DLD1 (cell line): Measurements from ENCODE around the gene DMRTA2.

Experiments used
- in situ Hi-C: cut with HindIII; loops from 2 replicates; pipeline ENCODE4 v1.10.0; 2017; ENCODE audit warnings: low sequenced_read_pairs

Gene DMRTA2

GRCh38 chr1:50424045-50424883 is 1.0 kb upstream of the DMRTA2 start:
- in situ Hi-C loops: no loop called here

- in situ Hi-C loops: no loop called here
Observed at GRCh38 chr1:50423670-50424000, 392 bp upstream of the DMRTA2 start.

- in situ Hi-C loops: no loop called here
Observed at GRCh38 chr1:50422675-50422945, 633 bp downstream of the DMRTA2 start.

GRCh38 chr1:50421768-50422674 is 1.2 kb downstream of the DMRTA2 start:
- in situ Hi-C loops: no loop called here

GRCh38 chr1:50421366-50421748 is 1.9 kb downstream of the DMRTA2 start:
- in situ Hi-C loops: no loop called here

- in situ Hi-C loops: no loop called here
Observed at GRCh38 chr1:50420689-50421365, 2.4 kb downstream of the DMRTA2 start.

GRCh38 chr1:50419907-50420677 is 3.2 kb downstream of the DMRTA2 start:
- in situ Hi-C loops: no loop called here

- in situ Hi-C loops: no loop called here
Observed at GRCh38 chr1:50419192-50419906, 3.9 kb downstream of the DMRTA2 start.

- in situ Hi-C loops: no loop called here
Observed at GRCh38 chr1:50418600-50419109, 4.6 kb downstream of the DMRTA2 start.

GRCh38 chr1:50417946-50418599 is 5.2 kb downstream of the DMRTA2 start:
- in situ Hi-C loops: no loop called here

GRCh38 chr1:50417507-50417906 is 5.7 kb downstream of the DMRTA2 start:
- in situ Hi-C loops: no loop called here

- in situ Hi-C loops: no loop called here
Observed at GRCh38 chr1:50416553-50417453, 6.4 kb downstream of the DMRTA2 start.

GRCh38 chr1:50416150-50416527 is 7.1 kb downstream of the DMRTA2 start:
- in situ Hi-C loops: no loop called here

GRCh38 chr1:50415235-50416149 is 7.8 kb downstream of the DMRTA2 start:
- in situ Hi-C loops: no loop called here

- in situ Hi-C loops: no loop called here
Observed at GRCh38 chr1:50414853-50415234, 8.4 kb downstream of the DMRTA2 start.

- in situ Hi-C loops: no loop called here
Observed at GRCh38 chr1:50412813-50413476, 10.3 kb downstream of the DMRTA2 start.

GRCh38 chr1:50405814-50406213 is 17.4 kb downstream of the DMRTA2 start:
- in situ Hi-C loops: no loop called here
